ENCODE measurements around the gene CACNA1A.
"Not testable (repeated sequence)": the region's sequence is repeated elsewhere in the genome, so short reads cannot be mapped to it uniquely, and the experiment has no call there.

CACNA1A gene

GRCh38 chr19:13267889-13268288 is 238.4 kb downstream of the CACNA1A start:
- no peak for DNase-seq

GRCh38 chr19:13267131-13267530 is 239.1 kb downstream of the CACNA1A start:
- DNase-seq: no peak

GRCh38 chr19:13262450-13262849 is 243.8 kb downstream of the CACNA1A start:
- DNase-seq: peak; percentile 64 to 80

GRCh38 chr19:13260883-13261653 is 245.2 kb downstream of the CACNA1A start:
- DNase-seq: peak; percentile 93 to 96

- DNase-seq: no peak
Observed at GRCh38 chr19:13256918-13257317, 249.4 kb downstream of the CACNA1A start.

GRCh38 chr19:13256398-13256797 is 249.9 kb downstream of the CACNA1A start:
- not testable (repeated sequence) for DNase-seq

GRCh38 chr19:13255719-13256059 is 250.6 kb downstream of the CACNA1A start:
- DNase-seq: no peak

- DNase-seq: peak; percentile 9 to 22
Observed at GRCh38 chr19:13255041-13255718, 251.1 kb downstream of the CACNA1A start.

GRCh38 chr19:13252569-13253335 is 253.5 kb downstream of the CACNA1A start:
- DNase-seq: no peak

GRCh38 chr19:13244920-13245319 is 261.4 kb downstream of the CACNA1A start:
- DNase-seq: no peak

- no peak for DNase-seq
Observed at GRCh38 chr19:13241231-13242104, 264.8 kb downstream of the CACNA1A start.

GRCh38 chr19:13240312-13241022 is 265.8 kb downstream of the CACNA1A start:
- no peak for DNase-seq

- DNase-seq: no peak
Observed at GRCh38 chr19:13238891-13239534, 267.3 kb downstream of the CACNA1A start.

GRCh38 chr19:13234518-13234917 is 271.8 kb downstream of the CACNA1A start:
- peak in 1 of 2 donors; percentile 63 for DNase-seq

- DNase-seq: no peak
Observed at GRCh38 chr19:13231663-13232062, 274.6 kb downstream of the CACNA1A start.

- no peak for DNase-seq
Observed at GRCh38 chr19:13229246-13229645, 277.0 kb downstream of the CACNA1A start.

- DNase-seq: no peak
Observed at GRCh38 chr19:13228561-13228960, 277.7 kb downstream of the CACNA1A start.

GRCh38 chr19:13226983-13227382 is 279.3 kb downstream of the CACNA1A start:
- no peak for DNase-seq

GRCh38 chr19:13225973-13226865 is 280.1 kb downstream of the CACNA1A start:
- DNase-seq: no peak

GRCh38 chr19:13225085-13225484 is 281.2 kb downstream of the CACNA1A start:
- no peak for DNase-seq
